Nephron progenitor cell (in vitro differentiated cells): Measurements from ENCODE around the gene C1QTNF8.

Source experiments
- DNase-seq: peaks from one replicate; pipeline ENCODE4 v3.0.0; 2021
- H3K27ac Mint-ChIP-seq: 2 replicates; pipeline ENCODE4 v1.8.0; 2021; ENCODE audit warnings: mild to moderate bottlenecking, moderate library complexity, mixed read lengths
- H3K27me3 Mint-ChIP-seq: 2 replicates; pipeline ENCODE4 v1.8.0; 2021; ENCODE audit warnings: mild to moderate bottlenecking, low read depth, mixed read lengths; ENCODE audit not compliant: poor library complexity
- H3K36me3 Mint-ChIP-seq: 2 replicates; pipeline ENCODE4 v1.8.0; 2021; ENCODE audit warnings: low read depth, mixed read lengths
- H3K4me1 Mint-ChIP-seq: 2 replicates; pipeline ENCODE4 v1.8.0; 2021; ENCODE audit warnings: mixed read lengths
- H3K4me3 Mint-ChIP-seq: 2 replicates; pipeline ENCODE4 v1.8.0; 2021; ENCODE audit warnings: mild to moderate bottlenecking, moderate library complexity, mixed read lengths
- H3K9me3 Mint-ChIP-seq: 2 replicates; pipeline ENCODE4 v1.8.0; 2021; ENCODE audit warnings: mild to moderate bottlenecking, moderate library complexity, mixed read lengths
- TF ChIP-seq, protein P1 (sequence below): fragments of 200-600 bp; sonication (generic); IDR thresholded peaks from 2 replicates; pipeline ENCODE4 v1.5.0; 2021; ENCODE audit warnings: antibody characterized with exemption

Gene C1QTNF8

DNA sequence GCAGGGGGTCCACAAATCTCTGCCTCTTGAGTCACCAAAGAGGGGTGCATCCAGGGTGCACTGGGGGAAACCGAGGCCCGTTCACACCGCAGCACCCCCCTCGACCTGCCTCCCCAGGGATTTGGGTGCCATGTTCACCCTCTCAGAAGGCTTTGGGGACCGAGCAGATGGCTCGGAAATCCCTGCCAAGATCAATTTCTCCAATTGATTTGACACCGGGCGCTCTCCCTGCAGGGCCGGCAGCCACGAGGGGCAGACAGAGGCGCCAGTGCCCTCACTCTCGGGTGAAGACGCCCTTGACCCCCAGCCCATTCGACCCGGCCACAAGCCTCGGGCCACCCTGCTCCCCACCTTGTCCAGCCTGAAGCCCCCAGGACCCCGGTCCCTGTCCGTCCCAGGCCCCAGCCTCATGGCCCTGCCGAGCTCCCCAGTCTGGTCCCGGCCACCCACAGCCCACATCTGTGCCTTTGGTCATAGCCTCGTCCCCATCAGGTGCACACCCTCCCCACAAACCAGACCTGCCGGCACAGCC, 14.2 kb downstream of the C1QTNF8 start:
- Mint-ChIP-seq H3K4me1 (peaks cover 34% of the 10 kb centered on the region), H3K9me3 (peaks cover 28% of the 10 kb centered on the region), H3K27ac (no peak overlapping the region), H3K36me3 (peaks cover 9% of the 10 kb centered on the region), H3K4me3 (no peak overlapping the region), H3K27me3 (peaks cover 9% of the 10 kb centered on the region)
- TF ChIP-seq, protein P1, sequence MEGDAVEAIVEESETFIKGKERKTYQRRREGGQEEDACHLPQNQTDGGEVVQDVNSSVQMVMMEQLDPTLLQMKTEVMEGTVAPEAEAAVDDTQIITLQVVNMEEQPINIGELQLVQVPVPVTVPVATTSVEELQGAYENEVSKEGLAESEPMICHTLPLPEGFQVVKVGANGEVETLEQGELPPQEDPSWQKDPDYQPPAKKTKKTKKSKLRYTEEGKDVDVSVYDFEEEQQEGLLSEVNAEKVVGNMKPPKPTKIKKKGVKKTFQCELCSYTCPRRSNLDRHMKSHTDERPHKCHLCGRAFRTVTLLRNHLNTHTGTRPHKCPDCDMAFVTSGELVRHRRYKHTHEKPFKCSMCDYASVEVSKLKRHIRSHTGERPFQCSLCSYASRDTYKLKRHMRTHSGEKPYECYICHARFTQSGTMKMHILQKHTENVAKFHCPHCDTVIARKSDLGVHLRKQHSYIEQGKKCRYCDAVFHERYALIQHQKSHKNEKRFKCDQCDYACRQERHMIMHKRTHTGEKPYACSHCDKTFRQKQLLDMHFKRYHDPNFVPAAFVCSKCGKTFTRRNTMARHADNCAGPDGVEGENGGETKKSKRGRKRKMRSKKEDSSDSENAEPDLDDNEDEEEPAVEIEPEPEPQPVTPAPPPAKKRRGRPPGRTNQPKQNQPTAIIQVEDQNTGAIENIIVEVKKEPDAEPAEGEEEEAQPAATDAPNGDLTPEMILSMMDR: no peak
- no peak for DNase-seq

DNA sequence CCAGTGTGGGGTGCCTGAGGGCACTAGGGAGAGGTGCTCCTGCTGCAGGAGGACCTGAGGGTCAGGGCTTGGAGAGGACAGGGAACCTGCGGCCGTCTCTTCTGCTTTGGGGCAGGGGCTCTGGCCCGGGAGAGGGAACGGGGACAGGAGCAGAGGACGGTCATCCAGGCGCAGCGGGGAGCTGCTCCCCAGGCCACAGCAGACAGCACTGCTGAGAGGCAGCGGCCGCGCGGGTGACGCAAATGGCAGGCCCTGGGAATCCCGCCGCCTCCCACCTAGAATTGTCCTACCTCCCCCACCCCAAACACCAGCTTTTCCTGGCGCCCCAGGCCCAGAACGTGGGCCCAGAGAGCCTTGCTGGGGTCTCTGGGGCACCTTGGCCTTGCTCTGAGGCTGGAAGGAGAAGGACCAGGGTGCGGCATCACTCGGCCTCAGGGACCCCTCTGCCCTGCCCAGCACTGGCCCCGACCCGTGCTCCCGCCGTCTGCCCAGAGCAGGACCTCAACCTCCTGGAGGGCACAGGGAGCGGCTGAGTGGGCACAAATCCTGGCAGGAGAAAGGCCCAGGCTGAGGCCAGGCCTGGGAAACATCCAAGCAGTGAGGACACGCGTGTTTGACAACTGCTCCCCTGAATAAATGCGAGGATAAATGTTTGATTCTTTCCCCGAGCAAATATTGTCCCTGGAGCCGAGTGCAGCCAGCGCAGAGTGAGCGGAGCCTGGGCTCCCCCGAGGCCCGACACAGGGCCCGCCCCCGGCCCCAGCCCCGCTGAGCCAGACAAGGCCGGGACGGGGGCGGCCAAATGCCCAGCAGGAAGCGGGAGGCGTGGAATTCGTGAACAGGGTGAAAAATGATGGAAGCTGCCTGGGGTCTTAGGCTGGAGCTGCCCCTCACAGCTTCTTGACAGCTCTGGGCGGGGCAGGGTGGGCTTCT, 15.0 kb downstream of the C1QTNF8 start:
- Mint-ChIP-seq H3K36me3 (peaks cover 9% of the 10 kb centered on the region), H3K4me3 (peak overlapping the region; percentile 48), H3K9me3 (peaks cover 23% of the 10 kb centered on the region), H3K4me1 (peaks cover 41% of the 10 kb centered on the region), H3K27ac (no peak overlapping the region), H3K27me3 (peaks cover 9% of the 10 kb centered on the region)
- DNase-seq: no peak
- TF ChIP-seq, protein P1: no peak

DNA sequence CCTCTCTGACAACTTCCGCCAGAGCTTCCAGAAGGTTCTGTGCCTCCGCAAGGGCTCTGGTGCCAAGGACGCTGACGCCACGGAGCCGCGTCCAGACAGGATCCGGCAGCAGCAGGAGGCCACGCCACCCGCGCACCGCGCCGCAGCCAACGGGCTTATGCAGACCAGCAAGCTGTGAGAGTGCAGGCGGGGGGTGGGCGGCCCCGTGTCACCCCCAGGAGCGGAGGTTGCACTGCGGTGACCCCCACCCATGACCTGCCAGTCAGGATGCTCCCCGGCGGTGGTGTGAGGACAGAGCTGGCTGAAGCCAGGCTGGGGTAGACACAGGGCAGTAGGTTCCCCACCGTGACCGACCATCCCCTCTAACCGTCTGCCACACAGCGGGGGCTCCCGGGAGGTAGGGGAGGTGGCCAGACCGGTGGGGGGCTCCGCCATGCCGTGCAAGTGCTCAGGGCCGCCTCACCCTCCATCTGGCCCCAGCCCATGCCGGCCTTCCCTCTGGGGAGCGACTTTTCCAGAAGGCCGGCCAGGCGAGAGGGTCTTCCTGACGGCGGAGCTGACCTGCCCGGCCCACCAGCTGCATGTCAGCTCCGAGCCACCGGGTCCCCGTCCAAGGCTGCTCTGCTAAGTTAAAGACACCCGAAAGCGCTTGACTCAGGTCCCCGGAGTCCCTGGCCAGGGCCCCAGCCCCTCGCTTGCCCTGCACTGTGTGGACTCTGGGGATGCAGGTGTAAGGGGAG, 16.1 kb downstream of the C1QTNF8 start:
- peaks cover under 1% of the 10 kb centered on the region for H3K36me3 Mint-ChIP-seq
- TF ChIP-seq, protein P1: no peak
- H3K27me3 Mint-ChIP-seq: peaks cover 6% of the 10 kb centered on the region
- no peak overlapping the region for H3K4me3 Mint-ChIP-seq
- DNase-seq: no peak
- H3K4me1 Mint-ChIP-seq: peaks cover 41% of the 10 kb centered on the region
- no peak overlapping the region for H3K27ac Mint-ChIP-seq
- H3K9me3 Mint-ChIP-seq: peaks cover 12% of the 10 kb centered on the region

DNA sequence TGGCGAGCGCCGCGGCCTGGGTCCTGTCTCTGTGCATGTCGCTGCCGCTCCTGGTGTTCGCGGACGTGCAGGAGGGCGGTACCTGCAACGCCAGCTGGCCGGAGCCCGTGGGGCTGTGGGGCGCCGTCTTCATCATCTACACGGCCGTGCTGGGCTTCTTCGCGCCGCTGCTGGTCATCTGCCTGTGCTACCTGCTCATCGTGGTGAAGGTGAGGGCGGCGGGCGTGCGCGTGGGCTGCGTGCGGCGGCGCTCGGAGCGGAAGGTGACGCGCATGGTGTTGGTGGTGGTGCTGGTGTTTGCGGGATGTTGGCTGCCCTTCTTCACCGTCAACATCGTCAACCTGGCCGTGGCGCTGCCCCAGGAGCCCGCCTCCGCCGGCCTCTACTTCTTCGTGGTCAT, 16.7 kb downstream of the C1QTNF8 start:
- no peak for DNase-seq
- Mint-ChIP-seq H3K4me3 (no peak overlapping the region), H3K4me1 (peaks cover 41% of the 10 kb centered on the region), H3K36me3 (no peaks in the 10 kb centered on the region), H3K27me3 (peaks cover 10% of the 10 kb centered on the region), H3K27ac (no peak overlapping the region), H3K9me3 (peaks cover 6% of the 10 kb centered on the region)
- TF ChIP-seq, protein P1: no peak

DNA sequence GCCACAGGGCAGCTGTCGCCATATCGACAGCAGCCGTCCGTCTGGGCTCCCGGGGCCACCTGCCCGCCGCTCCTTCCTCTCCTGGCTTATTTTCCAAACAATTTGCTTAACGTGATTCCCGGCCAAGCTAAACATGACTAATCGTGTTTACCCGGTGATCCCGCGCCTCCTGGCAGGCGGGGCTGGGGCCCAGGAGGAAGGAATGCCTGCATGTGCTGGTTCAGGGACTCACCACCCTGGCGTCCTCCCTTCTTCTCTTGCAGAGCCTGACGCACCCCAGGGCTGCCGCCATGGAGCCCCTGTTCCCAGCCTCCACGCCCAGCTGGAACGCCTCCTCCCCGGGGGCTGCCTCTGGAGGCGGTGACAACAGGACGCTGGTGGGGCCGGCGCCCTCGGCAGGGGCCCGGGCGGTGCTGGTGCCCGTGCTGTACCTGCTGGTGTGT, 17.4 kb downstream of the C1QTNF8 start:
- H3K27me3 Mint-ChIP-seq: peaks cover 14% of the 10 kb centered on the region
- no peak overlapping the region for H3K27ac Mint-ChIP-seq
- no peak overlapping the region for H3K4me3 Mint-ChIP-seq
- no peaks in the 10 kb centered on the region for H3K36me3 Mint-ChIP-seq
- H3K9me3 Mint-ChIP-seq: no peaks in the 10 kb centered on the region
- DNase-seq: no peak
- peaks cover 36% of the 10 kb centered on the region for H3K4me1 Mint-ChIP-seq
- TF ChIP-seq, protein P1: no peak
